Hepatocyte (in vitro differentiated cells): ENCODE results near the gene CRIP2. TPM values are rescaled to one million over a fixed set of nuclear protein-coding genes. Genes with fewer than 3 reads are reported as not detected.

Experiments used
- DNase-seq: peaks from one replicate; pipeline ENCODE4 v3.0.0-alpha.2; 2016; ENCODE audit warnings: low spot score
- H2AFZ ChIP-seq: fragments of 200-600 bp; sonication (generic); 2 replicates; pipeline ENCODE4 v1.6.0; 2016; ENCODE audit warnings: antibody characterized with exemption, mild to moderate bottlenecking
- H3K27ac ChIP-seq: fragments of 200-600 bp; sonication (generic); 2 replicates; pipeline ENCODE4 v1.5.1; 2016; ENCODE audit warnings: mild to moderate bottlenecking
- H3K27me3 ChIP-seq: fragments of 200-600 bp; sonication (generic); 2 replicates; pipeline ENCODE4 v1.6.1; 2016
- H3K36me3 ChIP-seq: fragments of 200-600 bp; sonication (generic); replicated peaks from 2 replicates; pipeline ENCODE4 v1.5.1; 2016; ENCODE audit warnings: low read depth; ENCODE audit not compliant: insufficient read depth
- H3K4me1 ChIP-seq: fragments of 200-600 bp; sonication (generic); 2 replicates; pipeline ENCODE4 v1.5.1; 2016; ENCODE audit warnings: mild to moderate bottlenecking, moderate library complexity; ENCODE audit not compliant: insufficient read depth
- H3K4me2 ChIP-seq: fragments of 200-600 bp; sonication (generic); 2 replicates; pipeline ENCODE4 v1.6.0; 2016
- H3K4me3 ChIP-seq: fragments of 200-600 bp; sonication (generic); 2 replicates; pipeline ENCODE4 v1.5.1; 2016; ENCODE audit warnings: mild to moderate bottlenecking
- H3K79me2 ChIP-seq: fragments of 200-600 bp; sonication (generic); 2 replicates; pipeline ENCODE4 v1.6.0; 2017; ENCODE audit warnings: mild to moderate bottlenecking
- H3K9me2 ChIP-seq: fragments of 200-600 bp; sonication (generic); replicated peaks from 2 replicates; pipeline ENCODE4 v1.6.0; 2017; ENCODE audit warnings: mild to moderate bottlenecking; ENCODE audit not compliant: insufficient read depth
- H3K9me3 ChIP-seq: fragments of 200-600 bp; sonication (generic); 2 replicates; pipeline ENCODE4 v1.5.1; 2016; ENCODE audit warnings: low read depth, mild to moderate bottlenecking
- H4K20me1 ChIP-seq: fragments of 200-600 bp; sonication (generic); 2 replicates; pipeline ENCODE4 v1.6.0; 2016; ENCODE audit warnings: mild to moderate bottlenecking; ENCODE audit not compliant: insufficient read depth, poor library complexity, severe bottlenecking
- EZH2 ChIP-seq: fragments of 200-600 bp; sonication (generic); IDR thresholded peaks from 2 replicates; pipeline ENCODE4 v1.6.1; 2016; ENCODE audit warnings: antibody characterized with exemption, mild to moderate bottlenecking, borderline replicate concordance
- EZH2phosphoT487 ChIP-seq: fragments of 200-600 bp; sonication (generic); IDR thresholded peaks from one replicate; pipeline ENCODE4 v1.6.1; 2018; ENCODE audit warnings: antibody characterized with exemption, mild to moderate bottlenecking, low read depth, moderate library complexity; ENCODE audit not compliant: unreplicated experiment, severe bottlenecking
- WGBS: methylation state at CpG from one replicate; pipeline ENCODE4 v1.1.6; 2016; ENCODE audit warnings: low lambda C conversion rate; ENCODE audit errors: missing lambda C conversion rate; 5-methylcytosine and 5-hydroxymethylcytosine counted together
- polyA plus RNA-seq: library from polyadenylated mRNA; unstranded; fragments of >200 nt; fragmentation: Nextera tagmentation; extraction: Ambion mirVana; gene quantifications from 2 replicates; pipeline ENCODE4 v1.2.1, GENCODE V29; 2016
- total RNA-seq: library from RNA; depleted of rRNA; stranded (reverse); fragments of >200 nt; gene quantifications from 2 replicates; pipeline ENCODE4 v1.2.3, GENCODE V29; 2014
- TF ChIP-seq, protein P1 (sequence below): fragments of 200-600 bp; sonication (generic); IDR thresholded peaks from 2 replicates; pipeline ENCODE4 v1.5.1; 2016; ENCODE audit warnings: antibody characterized with exemption, mild to moderate bottlenecking; ENCODE audit not compliant: poor library complexity

CRIP2 gene
- total and polyA plus RNA-seq, 2 experiments from 2014 or later: 8.3 to 29.1 TPM

DNA sequence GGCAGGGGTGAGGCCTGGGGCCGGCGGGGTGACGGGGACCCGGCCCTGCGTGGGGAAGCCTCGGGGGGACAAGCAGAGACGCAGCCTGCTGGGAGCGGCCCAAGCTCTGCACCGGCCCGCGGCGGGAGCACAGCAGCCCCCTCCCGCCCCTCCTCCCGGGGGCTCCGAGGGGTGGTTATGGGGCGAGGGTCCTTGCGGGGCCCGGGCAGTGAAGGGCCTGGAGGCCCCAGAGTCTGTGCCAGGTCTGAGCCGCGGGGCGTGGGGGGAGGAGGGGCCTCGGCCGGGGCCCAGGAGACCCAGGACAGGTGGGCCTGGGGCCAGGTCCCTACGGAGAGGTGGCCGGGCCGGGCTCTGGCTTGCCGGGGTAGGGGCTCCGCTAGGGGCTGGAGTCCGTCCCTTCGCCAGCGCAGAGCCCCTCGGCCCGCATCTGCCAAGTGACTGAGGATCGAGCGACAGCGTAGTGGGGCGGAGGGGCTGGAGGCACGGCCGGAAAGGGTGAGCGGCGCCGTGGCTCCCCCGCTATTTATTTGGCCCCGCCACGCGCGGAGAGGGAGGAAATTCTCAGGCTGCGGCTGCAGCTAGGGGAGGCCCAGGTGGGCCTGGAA lies 52.3 kb downstream of the CRIP2 start:
- no peak overlapping the region for H3K27ac ChIP-seq
- no peaks in the 10 kb centered on the region for H3K36me3 ChIP-seq
- no peaks in the 10 kb centered on the region for H3K4me1 ChIP-seq
- TF ChIP-seq EZH2 (no peak), EZH2phosphoT487 (no peak)
- TF ChIP-seq, protein P1, sequence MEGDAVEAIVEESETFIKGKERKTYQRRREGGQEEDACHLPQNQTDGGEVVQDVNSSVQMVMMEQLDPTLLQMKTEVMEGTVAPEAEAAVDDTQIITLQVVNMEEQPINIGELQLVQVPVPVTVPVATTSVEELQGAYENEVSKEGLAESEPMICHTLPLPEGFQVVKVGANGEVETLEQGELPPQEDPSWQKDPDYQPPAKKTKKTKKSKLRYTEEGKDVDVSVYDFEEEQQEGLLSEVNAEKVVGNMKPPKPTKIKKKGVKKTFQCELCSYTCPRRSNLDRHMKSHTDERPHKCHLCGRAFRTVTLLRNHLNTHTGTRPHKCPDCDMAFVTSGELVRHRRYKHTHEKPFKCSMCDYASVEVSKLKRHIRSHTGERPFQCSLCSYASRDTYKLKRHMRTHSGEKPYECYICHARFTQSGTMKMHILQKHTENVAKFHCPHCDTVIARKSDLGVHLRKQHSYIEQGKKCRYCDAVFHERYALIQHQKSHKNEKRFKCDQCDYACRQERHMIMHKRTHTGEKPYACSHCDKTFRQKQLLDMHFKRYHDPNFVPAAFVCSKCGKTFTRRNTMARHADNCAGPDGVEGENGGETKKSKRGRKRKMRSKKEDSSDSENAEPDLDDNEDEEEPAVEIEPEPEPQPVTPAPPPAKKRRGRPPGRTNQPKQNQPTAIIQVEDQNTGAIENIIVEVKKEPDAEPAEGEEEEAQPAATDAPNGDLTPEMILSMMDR: no peak
- H3K4me3 ChIP-seq: no peak overlapping the region
- 71% methylated on average over 17 of the region's 48 CpGs for WGBS
- peak overlapping the region; percentile 79 for H3K4me2 ChIP-seq
- H4K20me1 ChIP-seq: no peaks in the 10 kb centered on the region
- no peaks in the 10 kb centered on the region for H3K79me2 ChIP-seq
- H3K9me3 ChIP-seq: no peaks in the 10 kb centered on the region
- peak; percentile 9 for DNase-seq
- no peak overlapping the region for H2AFZ ChIP-seq
- no peaks in the 10 kb centered on the region for H3K9me2 ChIP-seq
- no peaks in the 10 kb centered on the region for H3K27me3 ChIP-seq

DNA sequence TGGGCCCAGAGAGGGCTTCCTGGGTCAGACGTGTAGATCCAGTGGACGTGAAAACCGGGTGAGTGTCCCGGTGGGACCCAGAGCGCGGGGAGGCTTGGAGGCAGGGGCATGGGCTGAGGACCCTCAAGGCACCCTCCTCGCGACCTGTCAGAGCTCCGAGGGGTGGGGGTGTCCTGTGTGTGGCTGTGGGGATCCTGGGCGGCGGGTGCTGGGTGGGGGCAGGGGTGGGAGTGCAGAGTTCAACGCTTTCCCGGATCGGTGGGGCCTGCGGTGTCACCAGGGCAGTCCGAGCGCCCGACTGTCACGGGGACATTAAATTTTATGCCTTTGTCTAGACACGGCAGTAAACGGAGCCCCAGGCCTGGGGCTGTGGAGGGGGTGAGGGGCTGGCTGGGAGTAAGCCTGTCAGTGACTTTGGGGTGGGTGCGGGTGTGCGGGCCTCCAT lies 52.8 kb downstream of the CRIP2 start:
- 81% methylated on average over 11 of the region's 23 CpGs for WGBS
- Histone ChIP-seq H3K4me1 (no peaks in the 10 kb centered on the region), H2AFZ (no peak overlapping the region), H3K9me3 (no peaks in the 10 kb centered on the region), H3K27ac (no peak overlapping the region), H3K36me3 (no peaks in the 10 kb centered on the region), H4K20me1 (no peaks in the 10 kb centered on the region), H3K27me3 (no peaks in the 10 kb centered on the region), H3K4me3 (no peak overlapping the region), H3K4me2 (peak overlapping the region; percentile 79), H3K9me2 (no peaks in the 10 kb centered on the region), H3K79me2 (no peaks in the 10 kb centered on the region)
- DNase-seq: peak; percentile 3
- no peak for TF ChIP-seq EZH2phosphoT487
- TF ChIP-seq EZH2: no peak
- TF ChIP-seq, protein P1: no peak

DNA sequence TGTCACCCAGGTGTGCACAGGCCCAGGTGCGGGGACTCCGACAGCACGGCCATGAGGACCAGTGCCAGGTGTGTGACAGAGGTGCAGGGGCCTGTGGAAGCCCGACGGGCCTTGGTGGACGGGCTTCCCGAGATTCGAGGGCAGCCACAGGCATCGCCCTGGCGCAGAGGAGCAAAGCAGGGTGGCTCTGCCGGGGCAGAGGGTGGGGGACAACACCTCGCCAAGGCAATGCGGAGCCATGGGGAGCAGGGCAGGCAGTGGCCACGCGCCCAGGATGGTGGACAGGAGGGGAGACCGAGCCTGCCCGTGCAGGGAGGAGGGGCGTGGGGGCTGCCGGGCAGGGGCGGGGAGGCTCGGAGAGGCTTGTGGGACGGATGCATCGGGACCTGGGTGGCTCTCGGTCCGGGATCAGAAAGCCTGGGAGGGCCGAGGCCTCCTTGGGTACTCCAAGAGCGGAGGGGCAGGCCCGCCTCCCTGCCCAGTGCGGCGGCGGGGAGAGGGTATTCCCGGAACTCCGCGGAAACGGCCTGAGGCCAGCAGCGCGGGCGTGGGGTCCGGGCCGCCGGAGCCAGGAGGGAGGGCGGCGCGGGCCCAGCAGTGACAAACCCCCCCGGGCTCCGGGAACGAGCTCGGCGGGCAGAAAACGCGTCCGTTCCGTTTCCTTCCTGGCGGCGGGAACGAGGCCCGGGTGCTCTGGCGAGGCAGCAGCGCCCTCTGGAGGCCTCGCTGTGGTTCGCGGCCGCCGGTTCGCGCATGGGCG lies 53.4 kb downstream of the CRIP2 start:
- 27% methylated on average over 19 of the region's 67 CpGs for WGBS
- Histone ChIP-seq H4K20me1 (no peaks in the 10 kb centered on the region), H3K4me3 (no peak overlapping the region), H3K9me3 (no peaks in the 10 kb centered on the region), H3K9me2 (no peaks in the 10 kb centered on the region), H3K79me2 (no peaks in the 10 kb centered on the region), H3K4me1 (no peaks in the 10 kb centered on the region), H3K27ac (no peak overlapping the region), H2AFZ (peak overlapping the region; percentile 66), H3K4me2 (peak overlapping the region; percentile 79), H3K36me3 (no peaks in the 10 kb centered on the region), H3K27me3 (no peaks in the 10 kb centered on the region)
- no peak for TF ChIP-seq EZH2phosphoT487
- TF ChIP-seq, protein P1: peak; percentile 59
- peak; percentile 75 for DNase-seq
